Measurements from ENCODE around the gene ERGIC3.

- TF ChIP-seq CTCF (conservative IDR thresholded peaks at IDR 0.05; ENCODE audit: low read depth, low read length) = no peak
- no peak for TF ChIP-seq RFX5 (IDR thresholded peaks at IDR 0.05; ENCODE audit: low read depth, low read length)
- TF ChIP-seq MXI1 (IDR thresholded peaks at IDR 0.05; ENCODE audit: borderline replicate concordance, low read depth, low read length) = no peak
- no peak for TF ChIP-seq CHD1 (IDR thresholded peaks at IDR 0.05; ENCODE audit: low read depth, low read length)
- TF ChIP-seq POLR2A (IDR thresholded peaks at IDR 0.05; ENCODE audit: low read depth, low read length) = no peak
- no peak for TF ChIP-seq RCOR1 (IDR thresholded peaks at IDR 0.05; ENCODE audit: insufficient replicate concordance, low read length)
- no peak for TF ChIP-seq SMC3 (IDR thresholded peaks at IDR 0.05; ENCODE audit: low read depth, low read length)
- no peak for TF ChIP-seq CEBPB (IDR thresholded peaks at IDR 0.05; ENCODE audit: low read depth, low read length)
- TF ChIP-seq RAD21 (IDR thresholded peaks at IDR 0.05; ENCODE audit: low read length) = no peak
- TF ChIP-seq BHLHE40 (IDR thresholded peaks at IDR 0.05; ENCODE audit: low read depth, low read length) = no peak
These were observed 33.2 kb upstream of the ERGIC3 start for GRCh38 chr20:35508493-35509218.

Data from IMR-90 (cell line).